IPS-NIHi11 (cell line): ENCODE measurements around the gene MLH3.
A peak's percentile ranks its signal among the peaks of the same experiment; 100 is the strongest.

Experiments used
- DNase-seq: peaks from one replicate; pipeline ENCODE4 v3.0.0; 2012; ENCODE audit warnings: mixed read lengths, low spot score

Gene MLH3

DNA sequence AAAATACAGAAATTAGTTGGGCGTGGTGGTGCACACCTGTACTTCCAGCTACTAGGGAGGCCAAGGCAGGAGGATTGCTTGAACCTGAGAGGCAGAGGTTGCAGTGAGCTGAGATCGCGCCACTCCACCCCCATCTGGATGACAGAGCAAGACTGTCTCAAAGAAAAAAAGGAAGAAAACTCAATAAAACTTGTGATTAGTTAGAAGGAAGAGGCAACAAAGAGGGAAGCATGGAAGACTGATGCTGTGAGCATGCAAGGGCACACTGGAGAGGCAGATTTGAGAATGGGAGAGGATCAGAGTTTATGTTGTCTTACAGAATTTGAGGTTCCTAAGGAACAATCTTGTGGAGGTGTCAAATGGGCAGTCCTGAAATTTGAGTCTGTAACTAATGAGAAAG is 15.4 kb upstream of the MLH3 start:
- DNase-seq, result no peak

DNA sequence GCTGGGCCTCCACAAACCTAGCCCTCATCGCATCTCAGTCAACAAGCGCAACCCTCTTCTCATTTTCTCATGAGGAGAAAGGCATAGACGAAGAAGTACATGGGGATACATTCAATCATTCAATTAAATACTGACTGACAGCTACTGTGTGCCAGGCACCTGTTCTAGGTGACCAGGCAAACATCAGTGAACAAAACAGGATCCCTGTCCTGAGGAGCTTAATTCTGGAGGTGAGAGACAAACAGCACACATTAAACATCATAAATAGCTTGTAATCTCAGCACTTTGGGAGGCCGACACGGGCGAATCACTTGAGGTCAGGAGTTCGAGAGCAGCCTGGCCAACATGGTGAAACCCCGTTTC is 12.9 kb upstream of the MLH3 start:
- no peak for DNase-seq

DNA sequence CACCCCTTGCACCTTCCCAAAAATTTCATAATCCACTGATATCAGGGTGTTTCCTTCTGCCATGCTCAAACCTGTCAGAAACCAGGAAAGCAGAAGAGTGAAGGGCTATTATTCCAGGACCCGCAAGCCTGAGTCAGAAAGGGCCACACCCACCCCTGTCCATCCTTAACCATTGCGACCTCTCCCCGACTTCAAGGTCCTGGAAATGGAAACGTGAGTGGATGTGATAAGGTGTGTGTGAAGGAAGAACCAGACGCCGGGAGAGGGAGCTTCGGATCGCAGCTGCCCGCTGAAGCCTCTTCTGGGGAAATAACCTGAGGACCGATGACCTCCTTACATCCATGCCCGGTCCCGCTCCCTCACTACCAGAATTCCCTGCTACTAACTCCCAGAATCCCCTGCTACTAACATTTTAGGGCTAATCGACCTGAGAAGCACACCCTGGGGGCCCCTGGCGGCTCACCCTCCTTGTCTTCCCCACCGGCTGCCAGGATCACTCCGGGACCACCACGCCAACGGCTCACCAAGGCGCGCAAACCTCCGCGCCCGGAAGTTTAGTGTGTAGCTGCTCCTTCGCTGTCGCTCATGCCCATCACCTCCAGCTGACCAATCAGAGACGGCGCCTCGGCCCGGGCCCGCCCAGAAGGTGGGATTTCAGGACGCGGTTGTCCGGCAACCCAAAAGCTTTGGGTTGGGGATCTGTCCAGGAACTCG is 12.4 kb upstream of the MLH3 start, which contains the start of gene ACYP1:
TSS of gene ACYP1 (minus strand) at position 534 of the 714 bp plus-strand sequence. CDS start at position 63, 471 bp downstream.
- peak; percentile 92 for DNase-seq

DNA sequence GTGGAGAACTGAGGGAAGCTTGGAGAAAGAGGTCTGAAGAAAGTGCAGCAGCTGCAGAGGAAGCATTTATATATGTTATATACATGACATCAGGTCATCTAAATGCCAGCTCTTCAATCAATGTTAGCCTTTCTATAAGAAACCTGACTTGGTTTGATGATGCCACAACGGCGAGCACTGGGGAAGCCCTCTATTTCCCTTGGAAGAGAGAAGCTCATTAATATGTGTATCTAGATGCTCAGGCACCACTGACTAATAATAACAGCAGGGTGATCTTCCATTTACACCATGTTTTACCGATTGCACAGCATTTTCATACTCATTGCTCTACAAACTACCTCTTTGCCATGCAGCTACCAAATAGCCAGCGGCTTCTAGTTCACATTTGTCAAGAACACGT is 11.7 kb upstream of the MLH3 start:
- no peak for DNase-seq

DNA sequence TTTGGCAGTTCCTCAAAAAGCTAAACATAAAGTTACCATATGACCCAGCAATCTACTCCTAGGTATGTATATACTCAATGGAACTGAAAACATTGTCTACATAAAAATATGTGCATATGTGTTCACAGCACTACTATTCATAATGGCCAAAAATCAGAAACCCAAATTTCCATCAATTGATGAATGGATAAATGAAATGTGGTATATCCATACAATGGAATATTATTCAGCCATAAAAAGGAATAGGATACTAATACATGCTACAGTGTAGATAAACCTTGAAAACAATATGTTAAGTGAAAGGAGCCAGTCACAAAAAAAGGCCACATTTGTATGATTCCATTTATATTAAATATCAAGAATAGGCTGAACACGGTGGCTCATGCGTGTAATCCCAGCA is 9.2 kb upstream of the MLH3 start:
- DNase-seq, result no peak

DNA sequence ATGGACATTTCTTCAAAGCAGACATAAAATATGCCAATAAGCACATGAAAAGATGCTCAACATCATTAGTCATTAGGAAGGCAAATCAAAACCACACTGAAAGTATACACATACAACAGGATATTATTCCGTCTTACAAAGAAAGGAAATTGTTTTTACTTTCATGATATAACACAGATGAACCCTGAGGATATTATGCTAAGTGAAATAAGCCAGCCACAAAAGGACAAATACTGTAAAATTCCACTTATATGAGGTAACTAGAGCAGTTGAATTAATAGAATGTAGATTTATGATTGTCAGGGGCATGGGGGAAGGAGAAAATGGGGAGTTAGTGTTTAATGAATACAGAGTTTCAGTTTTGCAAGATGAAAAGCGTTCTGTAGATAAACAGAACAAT is 8.4 kb upstream of the MLH3 start:
- DNase-seq, result no peak

DNA sequence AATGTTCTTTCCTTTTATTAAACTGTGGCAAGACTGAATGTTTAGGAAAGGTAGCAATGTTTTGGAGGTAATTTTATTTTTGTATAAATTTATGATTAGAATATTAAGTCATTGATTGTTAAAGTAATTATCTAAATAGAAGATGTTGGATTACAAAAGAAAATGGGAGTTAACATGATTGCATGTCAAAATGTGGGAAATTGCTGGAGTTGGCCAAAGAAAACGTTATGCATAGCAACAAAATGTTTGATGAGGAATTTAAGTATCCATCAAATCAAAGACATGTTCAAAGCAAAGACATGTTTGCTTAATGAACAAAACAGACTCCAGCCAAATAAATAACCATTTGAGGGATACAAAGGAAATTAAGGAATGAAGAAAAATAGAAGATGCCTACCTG is 3.2 kb upstream of the MLH3 start:
- no peak for DNase-seq

DNA sequence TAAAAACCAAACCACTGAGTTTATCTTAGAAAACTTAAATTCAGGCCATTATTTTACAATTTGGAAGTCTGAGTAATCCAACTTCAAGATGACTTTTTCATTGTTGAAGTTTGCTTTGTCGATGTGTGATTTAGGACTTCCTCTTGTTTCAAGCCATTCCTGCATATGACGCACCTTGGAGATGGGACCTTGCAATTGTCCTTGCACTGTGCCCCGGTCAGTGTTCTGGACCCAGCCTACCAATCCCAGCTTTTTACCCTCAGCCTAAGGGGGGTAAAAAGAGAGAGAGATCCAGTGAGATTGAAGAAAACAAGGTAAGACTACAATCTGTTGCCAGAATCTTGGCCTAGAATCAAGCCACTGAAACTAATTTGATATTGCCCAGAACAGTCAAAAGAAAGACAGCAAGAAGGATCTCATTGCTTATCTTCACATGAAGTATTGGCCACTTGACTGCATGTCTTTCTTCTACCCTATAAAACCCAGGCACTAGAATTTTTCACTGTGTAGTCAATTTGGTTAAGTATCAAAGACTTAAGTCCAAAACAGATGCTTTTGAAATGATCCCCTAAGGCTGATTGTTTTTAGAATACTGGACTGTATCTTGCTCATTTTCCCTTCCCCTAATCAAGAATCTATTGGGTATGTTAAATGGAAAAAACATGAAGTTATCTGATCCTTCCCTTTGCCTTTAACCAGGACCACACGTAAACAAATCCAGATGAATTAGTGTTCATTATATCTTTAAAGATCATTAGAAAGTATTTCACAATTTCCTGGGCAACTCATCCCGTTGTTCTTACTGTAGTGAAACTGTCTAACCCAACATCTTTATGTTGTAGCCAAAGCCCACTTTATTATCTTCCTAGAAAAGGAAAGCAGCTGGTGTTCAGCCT is 2.4 kb upstream of the MLH3 start:
- no peak for DNase-seq

DNA sequence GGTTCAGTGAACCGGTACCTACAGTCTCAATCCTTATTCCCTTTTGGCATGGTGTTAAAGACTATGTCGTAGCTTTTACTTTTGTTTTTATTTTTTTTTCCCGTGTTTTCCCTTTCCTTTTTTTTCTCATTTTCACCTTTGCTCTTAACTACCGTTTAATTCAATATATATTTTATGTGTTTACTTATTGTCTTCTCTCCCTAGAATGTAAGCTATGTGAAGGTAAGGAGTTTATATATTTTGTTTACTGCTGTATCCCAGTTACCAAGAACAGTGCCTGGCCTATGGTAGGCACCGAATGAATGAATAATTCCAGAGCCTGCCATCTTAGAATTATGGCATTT is 261 bp upstream of the MLH3 start:
- no peak for DNase-seq

DNA sequence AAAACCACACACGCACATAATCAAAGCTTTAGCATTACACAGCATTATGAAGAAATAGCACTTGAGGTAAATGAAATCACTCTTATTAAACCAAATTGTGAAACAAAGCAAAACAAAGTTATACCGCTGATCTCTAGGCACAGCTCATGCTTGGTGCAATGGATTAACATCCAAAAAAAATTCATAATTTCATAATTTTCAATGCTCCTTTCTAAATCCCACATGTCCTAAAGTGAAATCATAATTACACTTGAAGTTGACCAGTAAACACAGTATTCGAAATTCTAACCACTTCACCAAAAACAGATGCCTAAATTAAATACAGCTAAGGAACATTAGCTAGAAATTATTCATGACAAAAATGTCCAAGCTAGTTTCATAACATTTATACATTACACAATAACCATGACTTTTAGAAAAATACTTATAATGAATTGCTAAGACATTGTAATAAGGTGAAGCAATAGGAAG is 1.5 kb downstream of the MLH3 start:
- no peak for DNase-seq

DNA sequence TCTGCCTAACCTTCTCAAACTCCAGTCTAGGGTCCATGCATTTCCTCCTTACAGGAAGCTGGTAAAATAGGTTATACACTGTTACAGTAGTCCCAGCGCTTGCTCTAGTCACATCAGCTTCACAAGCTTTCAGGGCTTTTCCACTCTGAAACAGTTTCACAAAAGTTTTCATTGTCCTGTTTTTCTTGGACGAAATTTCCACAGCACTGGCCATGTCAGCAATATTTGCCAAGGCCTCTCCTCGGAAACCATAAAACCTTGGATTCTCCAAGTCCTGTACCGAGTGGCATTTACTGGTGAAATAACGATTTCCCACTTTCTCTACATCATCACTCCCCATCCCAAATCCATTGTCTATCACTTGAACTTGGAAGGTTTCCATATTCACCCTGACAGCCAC is 2.1 kb downstream of the MLH3 start:
- no peak for DNase-seq

DNA sequence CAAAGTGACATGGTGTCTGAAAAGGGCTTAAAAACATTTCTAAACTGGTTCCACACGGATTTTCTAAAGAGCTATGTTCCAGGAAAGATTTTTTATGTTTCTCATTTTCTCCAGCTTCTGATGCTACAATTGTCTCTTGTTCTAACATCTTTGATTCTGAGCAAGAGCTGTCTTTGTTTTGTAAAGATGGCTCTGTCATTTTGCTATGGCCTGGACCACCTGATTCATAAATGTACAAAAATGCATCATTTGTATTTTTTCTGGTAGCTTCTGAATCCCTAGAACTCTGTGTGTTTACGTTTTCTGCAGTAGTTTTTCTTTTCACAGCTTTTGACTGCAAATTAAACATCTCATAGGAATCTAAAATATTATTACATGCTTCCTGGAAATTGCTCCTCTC is 3.2 kb downstream of the MLH3 start:
- no peak for DNase-seq

DNA sequence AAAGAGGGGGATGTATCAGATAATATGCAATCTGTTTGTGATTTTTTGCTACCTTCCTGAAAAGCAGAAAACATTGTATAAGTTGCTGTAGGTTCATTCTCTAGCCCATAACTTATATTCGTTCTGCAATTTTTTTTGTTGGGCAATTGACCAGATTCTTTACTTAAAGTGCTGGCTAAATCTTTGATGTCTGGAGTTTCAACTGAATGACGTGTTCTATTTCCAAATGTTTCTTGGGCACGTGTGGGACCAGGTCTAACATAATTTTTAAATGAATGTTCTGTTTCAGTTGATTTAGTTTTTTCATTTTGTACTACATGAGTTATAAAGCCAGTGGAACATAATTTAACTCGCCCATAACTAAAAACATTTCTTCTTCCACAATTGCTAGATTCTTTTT is 3.8 kb downstream of the MLH3 start:
- DNase-seq, result no peak

DNA sequence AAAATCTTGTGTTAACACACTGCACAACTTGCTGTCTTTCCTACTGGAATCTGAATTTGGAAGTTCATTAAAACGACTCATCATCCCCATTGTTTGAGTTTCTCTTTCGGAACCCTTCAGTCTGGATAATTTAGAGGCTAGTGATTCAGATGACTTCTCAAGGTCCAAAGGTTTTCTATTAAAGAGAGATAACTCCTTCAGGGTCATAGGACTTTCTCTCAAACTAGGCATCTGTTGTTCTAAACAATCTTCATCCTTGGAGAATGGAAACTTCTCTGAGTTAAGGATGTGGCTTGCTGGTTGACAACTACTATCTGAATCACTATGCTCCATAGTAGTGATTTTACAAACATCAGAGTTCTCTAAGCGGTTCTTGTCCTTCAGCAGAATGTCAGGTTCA is 4.4 kb downstream of the MLH3 start:
- no peak for DNase-seq

DNA sequence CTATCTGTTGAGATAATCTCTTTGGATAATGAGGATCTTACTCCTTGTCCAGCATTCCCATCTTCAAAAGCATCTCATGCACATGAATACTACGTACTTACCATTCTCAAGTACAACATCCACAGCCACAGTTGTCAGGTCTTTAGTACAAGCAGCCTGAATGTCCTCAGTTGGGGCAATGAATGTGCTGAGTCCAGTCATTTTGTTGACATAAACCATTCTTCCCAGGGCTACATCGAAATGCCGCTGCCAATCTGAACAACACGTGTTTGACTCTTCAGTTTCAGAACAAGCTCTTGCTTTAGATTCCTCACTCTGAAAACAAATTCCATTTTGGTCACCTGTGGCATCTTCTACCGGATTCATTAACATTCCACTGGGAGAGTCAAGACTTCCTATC is 5.0 kb downstream of the MLH3 start:
- DNase-seq, result no peak

DNA sequence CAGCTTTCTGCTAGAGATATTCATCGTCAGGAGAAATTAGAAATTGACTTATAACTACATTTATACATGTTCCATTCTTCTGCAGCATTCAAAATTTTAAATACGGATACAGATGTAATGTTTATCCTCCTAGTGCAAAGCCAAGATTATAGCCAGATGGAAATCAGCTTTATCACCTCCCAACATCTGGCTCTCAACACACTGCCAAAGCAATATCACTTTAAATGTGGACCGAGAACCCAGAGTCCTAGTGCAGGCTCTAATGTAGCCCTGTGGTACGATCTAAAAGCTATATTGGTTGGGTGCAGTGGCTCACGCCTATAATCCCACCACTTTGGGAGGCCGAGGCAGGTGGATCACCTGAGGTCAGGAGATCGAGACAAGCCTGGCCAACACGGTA is 6.5 kb downstream of the MLH3 start:
- no peak for DNase-seq

DNA sequence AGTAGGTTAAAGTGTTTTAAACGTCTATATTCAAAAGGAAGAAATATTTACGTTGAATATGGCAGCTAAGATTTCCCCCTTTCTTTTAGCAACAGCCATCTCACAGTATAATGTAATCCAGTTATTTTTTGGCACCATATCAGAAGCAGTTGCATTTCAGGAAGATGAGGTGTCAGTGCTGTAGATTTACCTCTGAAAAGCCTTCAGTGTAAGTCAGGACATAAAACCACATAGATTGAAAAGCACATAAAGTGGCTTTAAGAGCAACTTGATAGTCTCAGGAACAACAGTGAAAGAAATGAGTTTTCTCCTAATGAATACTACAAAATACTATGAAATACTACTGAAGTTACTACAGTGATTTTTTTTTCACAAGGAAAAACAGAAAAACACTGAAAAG is 6.9 kb downstream of the MLH3 start:
- no peak for DNase-seq

DNA sequence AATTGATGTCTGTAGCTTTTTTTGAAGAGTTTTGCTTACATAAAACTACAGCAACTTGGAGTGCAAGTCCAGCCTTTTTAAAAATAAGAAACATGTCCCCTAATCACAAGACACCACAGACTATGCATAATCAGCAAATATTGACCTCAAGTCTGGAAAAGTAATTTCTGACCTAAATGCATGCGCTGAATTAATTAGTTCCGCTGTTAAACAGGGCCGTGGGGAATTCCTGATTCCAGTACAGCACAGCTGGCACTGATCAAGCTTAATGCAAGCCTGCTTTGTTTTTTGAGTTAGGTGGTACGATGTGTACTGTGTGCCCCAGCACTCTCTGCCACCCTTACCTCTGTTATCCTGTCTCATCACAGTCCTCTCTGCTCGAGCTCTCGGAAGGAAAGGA is 9.2 kb downstream of the MLH3 start:
- no peak for DNase-seq

DNA sequence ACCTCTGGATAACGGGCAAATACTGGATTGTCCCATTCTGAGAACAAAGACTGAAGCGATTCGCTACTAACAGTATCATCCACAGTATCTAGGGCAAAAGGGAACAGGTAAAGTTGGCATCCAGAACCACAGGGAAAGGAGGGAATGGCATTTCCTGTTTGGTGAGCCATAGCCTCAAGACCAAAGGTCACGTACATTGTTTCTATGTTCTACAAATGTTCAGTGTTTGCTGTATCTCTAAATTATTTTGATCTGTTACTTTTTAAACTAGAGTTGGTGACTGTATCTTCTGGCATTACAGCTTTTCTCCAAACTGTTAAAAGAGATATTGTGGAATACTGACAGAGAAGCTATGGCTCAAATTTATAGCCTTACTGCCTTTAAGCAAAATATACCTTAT is 9.7 kb downstream of the MLH3 start:
- no peak for DNase-seq

DNA sequence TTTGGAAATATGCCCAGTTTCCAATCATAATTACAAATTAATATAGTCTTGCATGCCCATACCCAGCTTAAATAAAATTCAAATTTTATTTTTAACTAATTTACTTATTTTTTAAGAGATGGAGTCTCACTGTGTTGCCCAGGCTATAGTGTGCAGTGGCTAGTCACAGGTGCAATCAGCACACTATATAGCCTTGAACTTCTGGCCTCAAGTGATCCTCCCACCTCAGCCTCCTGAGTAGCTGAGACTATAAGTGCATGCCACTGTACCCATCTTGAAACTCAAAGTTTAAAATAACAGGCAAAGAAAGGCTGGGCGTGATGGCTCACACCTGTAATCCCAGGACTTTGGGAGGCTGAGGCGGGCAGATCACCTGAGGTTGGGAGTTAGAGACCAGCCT is 10.3 kb downstream of the MLH3 start:
- DNase-seq, result no peak

DNA sequence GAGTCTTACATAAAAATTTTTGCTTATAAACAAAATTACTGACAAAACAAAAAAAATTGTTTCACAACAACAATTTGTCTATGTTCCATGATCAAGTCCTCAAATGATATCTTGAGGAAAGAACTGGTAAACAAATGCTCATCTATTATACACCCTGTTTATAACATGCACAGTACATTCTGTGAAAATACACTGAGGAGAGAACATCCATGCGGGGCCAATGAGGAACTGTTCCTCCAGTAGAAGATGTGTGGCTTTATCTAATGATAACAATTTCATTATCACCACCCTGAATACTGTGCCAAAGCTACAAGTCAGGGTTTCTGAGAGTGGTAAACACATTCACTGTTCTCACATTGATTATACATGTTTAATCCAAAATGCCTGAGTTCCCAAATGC is 10.8 kb downstream of the MLH3 start:
- DNase-seq, result no peak

DNA sequence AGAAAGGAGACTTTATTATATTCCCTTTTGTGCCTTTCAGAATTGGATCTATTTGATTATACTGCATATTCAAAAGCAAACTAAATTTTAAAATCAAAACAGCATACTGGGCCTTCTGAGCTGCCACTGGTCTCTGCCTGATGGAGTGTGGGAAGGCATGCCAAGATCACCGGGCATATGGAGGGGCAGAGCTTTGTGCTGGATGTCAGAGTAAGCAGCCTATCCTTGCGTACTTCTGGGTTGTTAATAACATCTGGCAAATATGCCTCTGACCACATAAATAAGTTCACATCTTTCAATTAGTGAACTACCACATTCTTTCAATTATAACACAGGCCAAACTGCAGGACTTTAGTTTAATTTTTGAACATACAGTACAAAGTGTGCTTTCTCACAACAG is 18.3 kb downstream of the MLH3 start:
- no peak for DNase-seq

DNA sequence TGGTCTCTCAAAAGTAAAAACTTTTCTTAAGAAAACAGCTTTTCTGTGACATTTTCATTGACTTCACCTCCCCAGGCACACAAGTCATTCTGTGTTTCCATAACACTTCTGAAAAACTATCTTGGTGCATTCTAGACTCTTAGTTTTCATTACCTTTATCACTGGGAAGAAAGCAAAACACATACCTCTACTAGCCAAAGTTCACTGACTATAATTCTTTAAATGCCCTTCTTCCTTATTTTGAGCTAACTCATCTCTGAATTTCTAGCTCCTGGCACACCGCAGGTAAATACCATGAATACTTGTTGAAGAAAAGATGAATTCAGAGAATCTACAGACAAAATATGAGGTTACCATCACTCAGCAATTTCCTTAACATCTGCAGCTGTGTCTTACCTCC is 21.1 kb downstream of the MLH3 start:
- DNase-seq, result no peak

DNA sequence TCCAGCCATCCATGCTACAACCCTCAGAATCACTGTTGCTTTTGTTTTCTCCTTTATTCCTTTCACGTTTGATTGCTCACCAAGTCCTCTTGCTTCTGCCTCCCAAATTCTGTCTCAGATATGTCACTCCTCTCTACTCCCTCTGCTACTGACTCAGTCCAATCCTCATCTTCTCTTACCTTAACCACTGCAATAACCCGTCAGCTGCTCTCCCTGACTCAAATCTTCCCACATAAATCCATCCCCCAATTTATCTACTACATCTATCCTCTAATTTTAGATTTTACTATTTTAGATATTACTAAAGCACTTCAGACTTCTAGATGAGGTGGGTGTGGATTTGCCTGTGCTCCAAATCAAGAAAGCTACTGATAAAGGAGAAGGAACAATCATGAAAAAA is 25.4 kb downstream of the MLH3 start:
- no peak for DNase-seq
